HG03159 (cell line): Measurements from ENCODE around the gene BICC1.

Experiments used
- ATAC-seq: cut with Tn5 transposase; IDR thresholded peaks from one replicate; pipeline ENCODE4 v1.9.1; 2021; ENCODE audit warnings: mild to moderate bottlenecking, moderate library complexity; ENCODE audit not compliant: unreplicated experiment

BICC1 gene

DNA sequence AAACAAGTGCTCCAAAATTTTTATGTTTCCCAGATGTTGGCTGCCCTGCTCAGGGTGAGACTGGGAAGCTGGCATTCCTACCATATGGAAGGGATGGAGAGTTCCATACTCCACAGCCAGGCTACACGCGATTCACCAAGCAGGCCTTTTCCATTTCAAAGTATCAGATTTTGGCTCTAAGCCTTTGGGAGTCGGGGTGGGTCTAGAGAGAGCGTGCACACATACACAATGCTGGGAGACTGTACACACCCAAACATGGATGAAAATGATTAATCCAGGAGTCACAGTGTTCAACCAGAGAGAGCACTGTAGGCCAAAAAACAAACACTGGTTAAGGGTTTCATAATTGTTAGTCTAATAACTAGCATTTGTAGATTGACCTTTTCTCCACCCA lies 295.0 kb downstream of the BICC1 start:
- no peak for ATAC-seq

DNA sequence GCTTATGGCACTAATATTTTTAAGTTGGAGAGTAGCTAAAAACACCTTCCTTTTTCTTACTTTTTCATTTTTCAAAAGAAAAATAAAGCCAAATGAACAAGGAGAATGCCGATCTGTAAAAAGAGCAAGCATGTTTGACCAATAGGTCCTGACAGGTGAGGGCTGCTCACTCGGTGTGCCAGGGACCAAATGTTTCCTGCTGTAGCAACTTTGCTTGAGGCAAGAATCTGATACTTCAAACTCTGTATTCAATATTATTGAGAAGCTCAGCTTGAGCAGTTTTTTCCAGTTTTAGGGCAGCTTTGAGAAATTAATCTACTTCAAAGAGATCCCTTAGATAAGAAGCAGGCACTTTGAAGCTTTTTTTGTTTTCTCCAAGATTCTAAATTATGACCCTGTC lies 298.1 kb downstream of the BICC1 start:
- no peak for ATAC-seq

DNA sequence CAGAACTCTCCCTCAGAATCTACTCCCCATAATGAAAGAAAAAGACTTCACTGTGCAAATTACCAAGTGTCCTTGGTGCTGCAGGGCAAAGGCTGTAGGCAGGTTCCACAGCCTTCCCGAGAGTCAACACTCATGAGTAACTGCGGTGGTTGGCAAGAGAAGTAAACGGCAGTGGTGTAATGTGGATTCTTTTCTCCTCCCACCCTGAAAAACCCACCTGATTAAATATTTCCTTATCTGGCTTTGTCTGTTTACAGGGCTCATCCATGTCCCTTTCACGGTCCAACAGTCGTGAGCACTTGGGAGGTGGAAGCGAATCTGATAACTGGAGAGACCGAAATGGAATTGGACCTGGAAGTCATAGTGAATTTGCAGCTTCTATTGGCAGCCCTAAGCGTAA lies 300.9 kb downstream of the BICC1 start:
- no peak for ATAC-seq

DNA sequence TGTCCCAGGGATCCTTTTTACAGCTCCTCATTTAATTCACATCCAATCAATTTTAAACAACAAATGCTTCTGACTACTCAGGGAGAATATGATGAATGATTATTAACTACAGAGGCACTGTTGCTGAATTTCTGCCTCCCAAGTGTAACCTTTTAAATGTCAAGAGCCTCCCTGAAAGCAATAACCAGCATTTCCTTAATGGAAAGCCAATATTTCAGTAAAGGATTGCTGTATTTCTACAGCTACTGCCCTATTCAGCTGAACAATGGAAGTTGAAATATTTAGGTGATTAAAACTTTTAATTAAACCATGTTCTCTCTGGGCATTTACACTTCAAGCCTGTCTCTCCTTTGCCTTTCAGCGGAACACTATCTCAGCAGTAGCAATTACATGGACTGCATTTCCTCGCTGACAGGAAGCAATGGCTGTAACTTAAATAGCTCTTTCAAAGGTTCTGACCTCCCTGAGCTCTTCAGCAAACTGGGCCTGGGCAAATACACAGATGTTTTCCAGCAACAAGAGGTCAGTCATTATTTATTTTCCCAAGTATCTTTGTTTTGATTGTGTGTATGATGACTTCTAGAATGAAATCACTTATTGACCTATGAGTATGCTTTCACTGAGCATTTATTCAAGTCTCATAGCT lies 304.7 kb downstream of the BICC1 start:
- ATAC-seq = no peak

DNA sequence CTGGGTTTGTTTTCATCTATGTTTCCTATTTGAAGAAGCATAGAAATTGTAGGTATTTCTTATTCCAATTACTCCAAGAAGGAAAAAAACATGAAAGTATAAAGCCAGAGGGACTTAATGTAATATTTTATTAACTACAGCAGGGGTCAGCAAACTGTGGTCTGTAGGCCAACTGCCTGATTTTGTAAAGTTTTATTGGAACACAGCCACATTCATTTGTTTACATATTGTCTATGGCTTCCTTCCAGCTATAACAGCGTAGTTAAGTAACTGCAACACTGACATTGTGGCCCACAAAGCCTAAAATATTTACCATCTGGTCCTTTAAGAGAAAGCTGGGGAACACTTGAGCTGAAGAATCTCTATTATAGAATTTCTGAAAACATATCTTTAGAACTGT lies 306.2 kb downstream of the BICC1 start:
- ATAC-seq = no peak

DNA sequence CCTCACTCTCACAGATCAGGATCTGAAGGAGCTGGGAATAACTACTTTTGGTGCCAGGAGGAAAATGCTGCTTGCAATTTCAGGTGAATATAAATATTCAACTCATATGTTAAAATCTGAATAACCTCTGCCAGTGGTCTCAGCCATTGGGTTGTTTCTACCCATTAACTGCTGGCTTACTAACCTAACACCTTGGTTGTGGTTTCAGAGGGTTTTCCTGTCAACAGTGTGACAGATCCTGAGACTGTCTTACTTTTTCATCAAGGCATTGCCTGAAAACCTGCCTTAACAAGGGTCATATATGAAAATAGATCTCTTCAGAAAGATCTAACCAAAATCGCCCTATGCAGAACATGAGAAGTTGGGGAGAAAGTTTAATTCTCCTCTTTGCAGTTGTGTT lies 307.7 kb downstream of the BICC1 start:
- no peak for ATAC-seq

DNA sequence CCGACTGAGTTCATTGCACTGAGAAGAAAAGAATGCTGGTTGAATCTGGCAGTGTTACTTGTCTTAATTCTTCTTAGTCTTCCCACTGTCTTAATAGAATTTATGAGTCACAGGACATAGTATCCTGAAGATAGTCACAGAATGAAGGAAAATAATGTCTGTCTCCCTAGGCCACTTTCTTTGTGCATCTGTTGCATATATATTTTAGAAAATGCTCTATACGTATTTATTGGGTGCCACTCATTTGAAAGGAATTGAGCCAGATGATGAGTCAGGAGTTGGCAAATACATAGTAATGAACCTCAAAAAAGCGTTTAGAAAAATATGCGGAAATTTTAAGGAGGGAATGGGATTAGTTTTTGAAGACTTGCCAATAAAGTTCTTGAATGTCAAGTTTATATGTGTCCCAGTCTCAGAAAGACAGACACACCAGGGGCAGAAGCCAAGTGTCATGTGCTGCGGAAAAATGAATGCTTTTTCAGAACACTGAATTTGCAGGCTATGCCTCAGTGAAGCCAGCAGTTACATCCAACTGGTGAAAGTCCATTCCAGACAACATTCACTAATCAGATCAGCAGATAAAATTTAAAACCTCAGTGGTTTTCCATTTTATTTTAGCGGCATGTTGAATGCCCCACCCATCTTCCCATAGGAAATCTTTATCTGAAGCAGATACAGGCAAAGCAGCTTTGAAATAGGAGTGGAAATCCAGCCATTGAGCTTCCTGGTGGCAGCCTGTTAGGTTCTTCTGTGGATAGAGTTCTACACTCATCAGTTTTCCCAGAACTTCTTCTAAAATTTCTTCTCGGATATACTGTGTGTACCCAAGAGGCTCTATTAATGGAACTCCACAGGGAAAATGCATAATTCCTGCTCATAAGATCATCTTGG lies 308.4 kb downstream of the BICC1 start:
- ATAC-seq = no peak

DNA sequence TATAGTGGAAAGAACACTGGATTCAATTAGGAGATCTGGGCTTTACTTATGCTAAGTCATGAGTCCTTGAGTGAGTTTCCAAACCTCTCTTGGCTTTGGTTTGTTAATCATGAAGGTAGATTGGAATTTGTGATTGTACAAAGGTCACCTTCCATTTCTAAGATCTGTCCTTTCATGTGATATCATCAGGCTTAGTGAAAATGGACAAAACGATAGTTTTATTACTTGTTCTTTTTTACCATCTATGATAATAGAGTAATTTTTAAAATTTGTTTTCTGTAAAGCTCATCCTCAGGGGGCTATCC lies 309.0 kb downstream of the BICC1 start:
- no peak for ATAC-seq

DNA sequence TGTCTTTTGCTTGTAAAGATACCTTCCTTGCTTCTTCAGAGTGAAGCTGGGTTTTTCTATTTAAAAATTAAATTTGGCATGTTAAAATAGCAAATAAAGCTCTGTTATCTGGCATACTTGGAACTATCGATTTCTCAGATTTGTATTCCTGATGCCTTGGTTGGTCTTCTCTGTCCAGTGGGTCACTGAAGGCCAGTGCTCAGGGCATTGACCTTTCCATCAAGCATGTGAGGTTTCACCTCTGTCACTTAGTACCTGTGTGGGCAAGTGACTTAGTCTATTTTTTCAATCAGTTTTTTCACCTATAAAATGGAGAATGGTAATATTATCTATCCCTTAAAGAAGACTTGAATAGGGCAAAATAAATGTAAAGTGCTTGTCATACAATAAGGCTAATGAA lies 311.3 kb downstream of the BICC1 start:
- ATAC-seq = no peak

DNA sequence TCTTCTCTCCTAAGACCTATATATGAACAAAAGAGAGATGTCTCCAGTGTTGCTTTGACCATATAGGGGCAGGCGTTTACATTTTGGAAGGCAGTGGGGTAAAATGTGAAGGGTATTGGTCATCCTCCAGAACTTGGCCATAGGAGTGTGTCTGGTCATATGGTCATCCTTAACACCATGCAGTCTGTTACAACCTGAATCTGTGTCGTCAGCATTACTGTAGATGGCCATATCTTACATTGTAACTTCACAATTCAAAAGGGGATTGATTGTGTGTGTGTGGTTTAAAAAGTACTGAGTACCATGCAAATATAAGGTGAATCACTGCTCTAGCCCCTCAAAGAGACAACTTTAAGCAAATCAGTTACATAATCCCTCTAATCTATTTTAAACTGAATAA lies 311.7 kb downstream of the BICC1 start:
- ATAC-seq = no peak

DNA sequence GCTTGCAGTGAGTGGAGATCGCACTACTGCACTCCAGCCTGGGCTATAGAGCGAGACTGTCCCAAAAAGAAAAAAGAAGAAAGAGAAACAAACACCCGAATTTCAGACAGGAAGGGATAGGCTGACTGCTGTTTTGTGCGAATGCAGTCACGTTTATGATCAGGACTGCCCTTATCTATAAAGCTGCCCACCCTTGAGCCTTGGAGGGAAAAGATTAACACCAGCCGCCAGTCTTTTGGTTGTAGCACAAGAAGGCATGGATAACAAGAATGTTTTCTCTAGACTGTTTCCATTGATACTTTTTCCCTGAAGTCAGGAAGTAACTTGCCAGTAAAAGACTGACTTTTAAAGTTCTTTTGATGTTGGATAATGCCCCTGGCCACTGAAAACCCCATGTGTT lies 314.0 kb downstream of the BICC1 start:
- ATAC-seq = no peak

DNA sequence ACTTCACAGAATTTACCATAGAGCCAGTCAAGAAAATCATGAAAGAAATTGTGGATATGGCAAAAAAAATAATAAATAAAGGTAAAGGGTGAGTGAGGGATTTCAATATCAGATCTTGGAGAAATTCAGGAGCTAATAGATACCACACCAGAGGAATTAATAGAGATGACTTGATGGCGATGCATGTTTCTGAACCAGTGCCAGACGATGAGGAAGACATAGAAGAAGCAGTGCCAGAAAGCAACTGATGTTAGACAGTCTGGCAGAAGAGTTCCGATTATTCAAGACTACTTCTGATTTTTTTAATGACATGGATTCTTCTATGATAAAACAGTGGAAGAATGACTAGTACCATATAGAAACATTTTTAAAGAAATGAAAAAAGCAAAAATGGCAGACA lies 314.7 kb downstream of the BICC1 start:
- ATAC-seq = no peak

DNA sequence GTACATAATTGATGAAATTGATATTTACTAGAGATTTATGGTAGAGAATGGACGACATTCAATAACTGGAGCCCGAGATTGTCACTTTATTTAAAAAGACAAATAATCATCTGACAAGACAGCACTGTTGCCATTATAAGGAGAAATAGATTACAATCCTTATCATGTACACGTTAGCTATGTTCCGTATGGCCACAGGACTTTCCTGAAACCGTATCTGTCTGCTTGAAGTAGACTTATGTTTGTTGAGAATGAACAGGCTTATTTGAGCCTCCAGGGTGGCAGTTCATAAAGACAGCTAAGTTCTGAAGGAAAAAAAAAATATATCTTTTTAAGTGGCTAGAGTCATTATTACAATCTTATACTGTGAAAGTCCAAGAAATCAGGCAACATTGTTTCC lies 317.2 kb downstream of the BICC1 start:
- ATAC-seq = no peak

DNA sequence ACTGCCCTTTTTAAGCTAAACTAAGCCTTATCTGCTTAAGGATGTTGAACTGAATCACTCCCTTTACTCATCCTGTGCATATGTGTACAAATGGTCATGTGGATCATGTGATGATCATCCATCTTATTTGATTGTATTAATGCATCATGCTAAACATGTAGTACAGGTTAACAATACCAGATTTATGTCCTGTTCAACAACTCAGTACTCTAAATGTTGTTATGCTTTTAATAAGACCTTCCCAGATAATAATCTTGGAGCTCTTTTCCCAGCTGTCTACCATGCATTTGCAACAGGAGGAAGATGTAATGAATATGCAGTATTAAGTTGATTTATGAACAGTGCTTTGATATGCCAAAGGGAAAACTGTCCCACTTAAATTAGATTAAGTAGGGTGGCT lies 318.0 kb downstream of the BICC1 start:
- no peak for ATAC-seq

DNA sequence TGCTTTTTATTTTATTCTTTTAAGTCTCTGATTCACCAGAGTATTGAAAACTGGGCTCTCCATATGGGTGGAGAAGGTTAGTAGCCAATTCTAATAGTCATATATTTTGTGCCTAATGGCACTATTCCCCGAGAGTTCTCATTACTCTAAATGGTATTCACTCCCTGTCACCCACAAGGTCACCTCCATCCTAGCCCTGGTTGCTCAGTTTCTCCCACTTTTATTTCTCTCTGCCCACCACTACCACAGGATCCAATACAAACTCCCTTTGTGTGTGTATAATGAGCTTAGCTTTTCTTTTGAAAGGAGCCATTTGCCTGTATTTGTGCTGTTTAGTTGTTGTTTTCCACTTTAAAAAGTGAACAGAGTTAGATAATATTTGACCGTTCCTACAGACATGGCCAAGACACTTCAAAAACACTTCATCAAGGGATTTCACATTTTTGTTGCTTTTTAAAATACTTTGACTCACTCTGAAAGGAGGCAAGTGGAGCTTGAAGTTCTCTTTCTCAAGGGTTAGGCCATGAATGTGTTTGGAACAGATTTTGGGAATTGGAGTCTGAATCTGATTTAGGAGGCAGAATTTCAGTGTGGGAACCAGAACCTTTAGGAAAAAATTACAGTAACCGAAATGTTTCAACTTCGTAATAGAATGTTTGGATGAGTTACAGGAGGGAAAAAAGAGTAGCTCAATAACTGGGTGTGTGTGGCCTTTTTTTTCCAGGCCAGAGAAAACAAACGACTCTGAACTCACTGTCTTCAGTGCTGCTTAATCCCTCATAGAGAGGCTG lies 321.3 kb downstream of the BICC1 start:
- no peak for ATAC-seq

DNA sequence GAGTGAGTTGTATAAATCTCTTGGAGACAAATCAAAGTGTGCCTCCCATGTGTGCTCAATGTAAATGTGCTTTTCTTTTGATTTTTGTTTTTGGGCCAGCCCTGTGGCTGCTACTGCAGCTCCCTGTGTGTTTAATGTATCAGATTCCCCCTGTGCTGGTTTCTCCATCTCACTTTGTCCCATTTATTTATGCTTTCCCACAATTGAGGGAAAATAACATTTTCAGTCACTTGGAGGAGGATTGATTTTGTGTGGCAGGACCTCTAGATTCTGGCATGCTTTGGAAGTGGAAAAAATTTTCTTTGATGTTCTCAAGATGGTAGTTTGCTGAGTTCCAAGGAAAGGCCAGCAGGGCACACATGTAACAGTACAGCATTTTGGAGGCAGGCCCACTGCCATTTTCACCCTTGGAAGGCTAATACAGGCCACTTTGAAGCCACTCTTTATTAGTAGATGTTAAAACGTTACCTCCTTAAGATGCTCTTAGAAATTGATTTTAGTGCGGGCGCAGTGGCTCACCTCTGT lies 323.6 kb downstream of the BICC1 start:
- ATAC-seq = no peak

DNA sequence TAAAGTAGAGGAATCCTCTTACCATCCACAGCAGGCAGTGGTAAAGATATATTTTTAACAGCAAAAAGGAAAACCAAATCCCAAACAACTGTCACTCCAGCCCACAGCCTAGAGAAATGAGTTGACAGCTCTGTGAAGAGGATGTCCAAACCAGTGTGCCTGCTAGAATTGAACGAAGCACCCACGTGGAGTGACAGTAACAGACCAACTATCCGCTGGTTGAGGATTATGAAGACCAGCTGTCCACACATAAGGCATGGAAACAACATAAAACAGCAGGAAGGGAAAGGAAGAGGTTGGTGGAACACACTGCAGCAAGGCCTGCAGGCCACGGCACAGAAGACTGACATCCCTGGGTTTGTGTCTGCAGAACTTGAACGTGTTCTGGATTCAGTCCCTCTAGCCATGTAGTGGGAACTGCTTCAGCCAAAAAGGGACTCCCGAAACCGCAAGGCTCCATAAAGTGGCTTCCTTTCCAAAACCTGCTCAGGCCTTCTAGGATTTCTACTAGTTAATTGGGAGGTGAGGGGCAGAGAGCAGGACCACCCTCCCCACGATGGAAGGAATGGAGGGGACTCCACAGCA lies 324.4 kb downstream of the BICC1 start:
- no peak for ATAC-seq

DNA sequence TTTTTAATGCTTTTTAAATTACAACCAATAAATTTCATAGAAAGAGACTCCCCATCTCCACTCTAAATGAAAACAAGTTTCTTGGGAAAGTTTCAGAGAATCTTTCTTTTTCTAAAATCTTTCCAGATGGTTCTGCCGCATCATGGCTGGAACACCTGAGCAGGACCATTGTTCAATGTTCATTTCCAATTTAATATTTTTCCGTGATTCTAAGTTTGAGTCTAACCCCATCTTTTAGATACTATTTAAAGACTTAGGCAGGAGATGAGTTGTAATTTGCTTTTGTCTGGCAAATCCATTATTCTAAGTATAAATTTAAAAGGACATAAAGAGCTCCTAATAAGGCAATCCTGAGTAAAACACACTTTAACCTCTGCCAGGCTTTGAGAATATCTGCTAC lies 325.2 kb downstream of the BICC1 start:
- ATAC-seq = no peak

DNA sequence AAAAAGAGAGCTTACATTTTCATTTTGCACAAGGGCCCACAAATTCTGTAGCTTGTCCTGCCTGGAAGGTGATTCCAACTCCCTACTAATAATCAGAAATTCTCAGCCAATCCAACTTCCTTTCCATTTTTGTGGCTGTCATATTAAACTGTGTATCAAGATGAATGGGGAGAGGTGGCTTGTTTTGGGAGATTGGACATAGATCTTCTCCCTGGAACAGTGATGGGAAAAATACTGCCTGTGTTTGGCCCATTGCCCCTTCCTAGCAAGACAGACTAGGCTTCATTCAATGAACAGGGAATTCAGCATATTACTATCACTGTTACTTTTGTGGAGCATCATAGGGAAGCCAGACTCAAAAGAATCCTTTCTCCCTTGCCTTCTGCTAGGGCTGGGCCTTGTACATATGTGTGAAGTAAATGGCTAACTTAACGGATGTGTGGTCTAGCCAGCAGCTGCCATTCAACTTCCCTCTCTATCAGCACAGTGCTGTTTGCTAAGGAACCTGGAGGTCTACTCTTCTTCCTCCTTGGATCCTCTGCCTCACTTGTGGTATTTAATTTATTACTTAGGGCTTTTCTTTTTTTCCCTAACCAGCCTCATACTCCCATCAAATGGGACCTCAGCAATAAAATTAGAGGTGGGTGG lies 326.0 kb downstream of the BICC1 start:
- no peak for ATAC-seq

DNA sequence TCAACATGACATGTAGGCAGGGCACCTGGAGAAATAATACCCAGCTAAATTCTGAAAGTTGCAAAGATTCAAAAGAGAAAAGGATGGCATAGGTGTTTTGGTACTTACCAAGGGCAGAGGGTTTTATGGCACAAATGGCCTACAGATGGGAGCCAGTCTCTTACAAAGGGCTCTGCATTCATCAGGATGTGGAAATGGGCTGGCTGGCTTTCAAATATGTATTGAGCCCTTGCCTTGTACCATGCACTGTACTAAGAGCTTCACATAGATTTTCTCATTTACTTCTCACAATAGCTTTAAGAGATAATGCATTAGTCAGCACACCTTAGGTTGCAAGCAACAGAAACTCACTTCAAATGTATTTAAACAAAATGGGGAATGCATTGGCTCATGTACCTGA lies 327.1 kb downstream of the BICC1 start:
- ATAC-seq = no peak
